HepG2 (cell line): ENCODE results near the gene CCDC74B. TPM values are rescaled to one million over a fixed set of nuclear protein-coding genes. Genes with fewer than 3 reads are reported as not detected.
A peak's percentile ranks its signal among the peaks of the same experiment; 100 is the strongest.
"Not testable (repeated sequence)": the region's sequence is repeated elsewhere in the genome, so short reads cannot be mapped to it uniquely, and the experiment has no call there.

Experiments used
- EEA1 ChIP-seq: sonication (generic); formaldehyde crosslinking; IDR thresholded peaks from 2 replicates; pipeline ENCODE4 v1.5.1; 2020; ENCODE audit warnings: mild to moderate bottlenecking, missing genetic modification reagents, borderline replicate concordance
- EED ChIP-seq: sonication (generic); formaldehyde crosslinking; IDR thresholded peaks from 2 replicates; pipeline ENCODE4 v1.5.0; 2020; ENCODE audit warnings: mild to moderate bottlenecking, missing genetic modification reagents
- FOXC1 ChIP-seq: sonication (generic); formaldehyde crosslinking; IDR thresholded peaks from 2 replicates; pipeline ENCODE4 v1.8.0; 2022; ENCODE audit warnings: mild to moderate bottlenecking, missing genetic modification reagents, borderline replicate concordance
- HIVEP1 ChIP-seq: sonication (generic); formaldehyde crosslinking; IDR thresholded peaks from 2 replicates; pipeline ENCODE4 v1.4.0; 2020; ENCODE audit warnings: mild to moderate bottlenecking, missing genetic modification reagents
- HNF1B ChIP-seq: sonication (generic); formaldehyde crosslinking; IDR thresholded peaks from 2 replicates; pipeline ENCODE4 v1.5.1; 2020; ENCODE audit warnings: mild to moderate bottlenecking, moderate library complexity, missing genetic modification reagents
- JUND ChIP-seq: sonication (generic); formaldehyde crosslinking; IDR thresholded peaks from 2 replicates; pipeline ENCODE4 v1.8.0; 2022; ENCODE audit warnings: mild to moderate bottlenecking, missing genetic modification reagents
- KLF15 ChIP-seq: sonication (generic); formaldehyde crosslinking; IDR thresholded peaks from 2 replicates; pipeline ENCODE4 v1.8.1; 2023; ENCODE audit warnings: borderline replicate concordance, mild to moderate bottlenecking, inconsistent platforms, missing genetic modification reagents, mixed read lengths
- KLF6 ChIP-seq: IDR thresholded peaks from 2 replicates; pipeline ENCODE4 v1.8.0; 2016; ENCODE audit warnings: missing biosample characterization, missing genetic modification reagents
- KMT2A ChIP-seq: sonication (generic); formaldehyde crosslinking; IDR thresholded peaks from 2 replicates; pipeline ENCODE4 v1.4.0; 2020; ENCODE audit warnings: missing genetic modification reagents
- MEF2D ChIP-seq: sonication (generic); formaldehyde crosslinking; IDR thresholded peaks from 2 replicates; pipeline ENCODE4 v1.5.1; 2020; ENCODE audit warnings: mild to moderate bottlenecking, missing genetic modification reagents
- MXD1 ChIP-seq: sonication (generic); formaldehyde crosslinking; IDR thresholded peaks from 2 replicates; pipeline ENCODE4 v1.4.0; 2020; ENCODE audit warnings: mild to moderate bottlenecking, missing genetic modification reagents
- NFE2L1 ChIP-seq: sonication (generic); formaldehyde crosslinking; IDR thresholded peaks from 2 replicates; pipeline ENCODE4 v1.4.0; 2020; ENCODE audit warnings: missing genetic modification reagents, mild to moderate bottlenecking, borderline replicate concordance
- POLR2G ChIP-seq: fragments of 200-400 bp; formaldehyde crosslinking; IDR thresholded peaks from 2 replicates; pipeline ENCODE4 v1.6.1; 2018; ENCODE audit warnings: mild to moderate bottlenecking, low read depth, low read length, moderate library complexity
- SALL1 ChIP-seq: sonication (generic); formaldehyde crosslinking; IDR thresholded peaks from 2 replicates; pipeline ENCODE4 v1.8.0; 2022; ENCODE audit warnings: mild to moderate bottlenecking, missing genetic modification reagents
- SOX6 ChIP-seq, 2 experiments: fragments of 450-650 bp in 1 of 2; sonication (generic) in 1 of 2; formaldehyde crosslinking in 1 of 2; IDR thresholded peaks; 2 replicates each; pipeline versions ENCODE4 v1.4.0 to v1.6.1; 2017 to 2020; ENCODE audit warnings: antibody characterized with exemption in 1 of 2, mild to moderate bottlenecking in 1 of 2, missing genetic modification reagents in 1 of 2
- SPEN ChIP-seq: sonication (generic); formaldehyde crosslinking; IDR thresholded peaks from 2 replicates; pipeline ENCODE4 v1.5.1; 2020; ENCODE audit warnings: low read depth, mild to moderate bottlenecking, missing genetic modification reagents
- TAF1 ChIP-seq: sonication (generic); formaldehyde crosslinking; IDR thresholded peaks from 2 replicates; pipeline ENCODE4 v1.4.0; 2020; ENCODE audit warnings: missing genetic modification reagents
- ZBTB43 ChIP-seq: sonication (generic); formaldehyde crosslinking; conservative IDR thresholded peaks from 2 replicates; pipeline ENCODE4 v1.4.0; 2020; ENCODE audit warnings: missing genetic modification reagents
- ZFY ChIP-seq: sonication (generic); formaldehyde crosslinking; IDR thresholded peaks from 2 replicates; pipeline ENCODE4 v1.4.0; 2020; ENCODE audit warnings: missing genetic modification reagents
- ZIK1 ChIP-seq: sonication (generic); formaldehyde crosslinking; IDR thresholded peaks from 2 replicates; pipeline ENCODE4 v1.5.0; 2020; ENCODE audit warnings: mild to moderate bottlenecking, low read depth, missing genetic modification reagents, borderline replicate concordance
- ZNF232 ChIP-seq: sonication (generic); formaldehyde crosslinking; IDR thresholded peaks from 2 replicates; pipeline ENCODE4 v1.4.0; 2020; ENCODE audit warnings: missing genetic modification reagents, borderline replicate concordance
- ZNF317 ChIP-seq: sonication (generic); formaldehyde crosslinking; IDR thresholded peaks from 2 replicates; pipeline ENCODE4 v1.5.0; 2020; ENCODE audit warnings: mild to moderate bottlenecking, missing genetic modification reagents
- ZNF766 ChIP-seq: sonication (generic); formaldehyde crosslinking; IDR thresholded peaks from 2 replicates; pipeline ENCODE4 v1.5.0; 2020; ENCODE audit warnings: missing genetic modification reagents, borderline replicate concordance
- ZNF772 ChIP-seq: sonication (generic); formaldehyde crosslinking; IDR thresholded peaks from 2 replicates; pipeline ENCODE4 v1.5.0; 2020; ENCODE audit warnings: mild to moderate bottlenecking, missing genetic modification reagents
- ZNF784 ChIP-seq: sonication (generic); formaldehyde crosslinking; IDR thresholded peaks from 2 replicates; pipeline ENCODE4 v1.5.1; 2020; ENCODE audit warnings: missing genetic modification reagents, mild to moderate bottlenecking, borderline replicate concordance
- polyA plus RNA-seq, 8 experiments: library from polyadenylated mRNA; depleted of rRNA in 3 of 8; stranded (reverse) in 7 of 8; unstranded in 1 of 8; fragments of >200 nt; fragmentation: Illumina TruSeq in 4 of 8; extraction: Trizol in 4 of 8; gene quantifications; 2 replicates each; pipeline versions ENCODE4 v1.2.1 to v1.2.3, GENCODE V29; 2011 to 2016; ENCODE audit warnings: low read depth in 4 of 8, missing spikeins in 1 of 8, mixed read lengths in 1 of 8; ENCODE audit not compliant: insufficient read depth in 1 of 8
- total RNA-seq, 5 experiments: library from RNA; depleted of rRNA; stranded (reverse); fragments of >200 nt; fragmentation: Illumina TruSeq; extraction: Trizol; gene quantifications; 2 replicates each; pipeline ENCODE4 v1.2.3, GENCODE V29; 2016; ENCODE audit warnings: low read depth in 1 of 5

The CCDC74B gene
- total and polyA plus RNA-seq, 2 of the 13 experiments (the other 11 are each of a cell fraction or from before 2014, with no cell fraction given): 0.07 to 0.11 TPM

GRCh38 chr2:130182826-130183511, 38.1 kb upstream of the CCDC74B start (continued):
- 0 out of 2 replicates have a peak, but pooled peaks have one; percentile 28 for TF ChIP-seq KMT2A (CRISPR knock-in tag)
- TF ChIP-seq HIVEP1 (CRISPR knock-in tag): 0 out of 2 replicates have a peak, but pooled peaks have one; percentile 21
- peak; percentile 46; the same call in 1 of the 2 replicates for TF ChIP-seq ZNF317
- TF ChIP-seq ZNF232 (CRISPR knock-in tag): 0 out of 2 replicates have a peak, but pooled peaks have one; percentile 52
- peak; percentile 65; the same call in 1 of the 2 replicates for TF ChIP-seq ZIK1 (CRISPR knock-in tag)
- 0 out of 2 replicates have a peak, but pooled peaks have one; percentile 32 for TF ChIP-seq KLF15 (CRISPR knock-in tag)
- not testable (repeated sequence) for TF ChIP-seq SOX6 (IDR thresholded peaks at IDR 0.05)
- peak; percentile 20; the same call in 1 of the 2 replicates for TF ChIP-seq SOX6 (CRISPR knock-in tag; IDR thresholded peaks at IDR 0.05)
- peak; percentile 46; the same call in 1 of the 2 replicates for TF ChIP-seq POLR2G
- 0 out of 2 replicates have a peak, but pooled peaks have one; percentile 10 for TF ChIP-seq NFE2L1 (CRISPR knock-in tag)
- 0 out of 2 replicates have a peak, but pooled peaks have one; percentile 21 for TF ChIP-seq EEA1 (CRISPR knock-in tag)
- TF ChIP-seq SPEN (CRISPR knock-in tag): peak; percentile 30; the same call in 1 of the 2 replicates
- peak; percentile 16; the same call in 1 of the 2 replicates for TF ChIP-seq ZFY (CRISPR knock-in tag)
- peak; percentile 8 for TF ChIP-seq SALL1 (CRISPR knock-in tag)
- 0 out of 2 replicates have a peak, but pooled peaks have one; percentile 9 for TF ChIP-seq ZBTB43 (CRISPR knock-in tag)
- 0 out of 2 replicates have a peak, but pooled peaks have one; percentile 13 for TF ChIP-seq KLF6
- TF ChIP-seq FOXC1 (CRISPR knock-in tag): 0 out of 2 replicates have a peak, but pooled peaks have one; percentile 0
- TF ChIP-seq JUND (CRISPR knock-in tag): peak; percentile 36; the same call in 1 of the 2 replicates
- TF ChIP-seq EED (CRISPR knock-in tag): 0 out of 2 replicates have a peak, but pooled peaks have one; percentile 38
- TF ChIP-seq MXD1: peak; percentile 48
- 0 out of 2 replicates have a peak, but pooled peaks have one; percentile 9 for TF ChIP-seq MEF2D (CRISPR knock-in tag)
- peak; percentile 19; the same call in 1 of the 2 replicates for TF ChIP-seq ZNF766 (CRISPR knock-in tag)
- TF ChIP-seq HNF1B: peak; percentile 35; the same call in 1 of the 2 replicates
- peak; percentile 32; the same call in 1 of the 2 replicates for TF ChIP-seq TAF1 (CRISPR knock-in tag)
- TF ChIP-seq ZNF772 (CRISPR knock-in tag): 0 out of 2 replicates have a peak, but pooled peaks have one; percentile 4
- TF ChIP-seq ZNF784 (CRISPR knock-in tag): 0 out of 2 replicates have a peak, but pooled peaks have one; percentile 30
